RWPE1 (cell line): ENCODE results near the gene DEPDC5.

ENCODE experiments used
- CTCF ChIA-PET: fragments of 350-600 bp; sonication (Branson Sonifier 250); formaldehyde crosslinking; extraction: SDS; loops from one replicate; lab custom pipeline; 2021; lab: Yijun Ruan, JAX
- POLR2A ChIA-PET: fragments of 400-600 bp; formaldehyde crosslinking; extraction: SDS; loops from one replicate; lab custom pipeline; 2020; ENCODE audit warnings: antibody characterized with exemption; ENCODE audit not compliant: low non-redundant PET; lab: Yijun Ruan, JAX
- DNase-seq: peaks from one replicate; pipeline ENCODE4 v3.0.0; 2012; ENCODE audit warnings: low spot score
- H3K27ac ChIP-seq: fragments of 450-650 bp; 2 replicates; pipeline ENCODE4 v1.5.1; 2017
- TF ChIP-seq, protein P1 (sequence below): fragments of 450-650 bp; conservative IDR thresholded peaks from 2 replicates; pipeline ENCODE4 v1.5.1; 2017; ENCODE audit warnings: low read depth, mild to moderate bottlenecking

DEPDC5 gene

DNA sequence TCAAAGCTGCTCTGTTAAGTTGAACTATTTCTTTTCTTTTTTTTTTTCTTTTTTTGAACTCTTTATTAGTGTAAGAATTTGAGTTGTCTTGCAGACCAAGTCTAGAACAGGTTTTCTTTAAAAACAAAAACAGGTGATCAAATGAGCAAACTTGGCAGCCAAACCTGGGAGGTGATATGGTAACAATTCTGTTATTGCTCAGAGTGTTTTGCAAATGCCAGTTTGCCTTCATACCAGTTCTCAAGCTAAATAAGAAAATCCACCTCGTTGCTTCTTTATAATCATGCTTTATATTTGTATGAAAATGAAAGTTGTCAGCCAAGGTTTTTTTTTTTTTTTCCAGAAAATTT, 76.9 kb downstream of the DEPDC5 start:
- CTCF ChIA-PET: no interaction called here
- no peak for DNase-seq
- TF ChIP-seq, protein P1, sequence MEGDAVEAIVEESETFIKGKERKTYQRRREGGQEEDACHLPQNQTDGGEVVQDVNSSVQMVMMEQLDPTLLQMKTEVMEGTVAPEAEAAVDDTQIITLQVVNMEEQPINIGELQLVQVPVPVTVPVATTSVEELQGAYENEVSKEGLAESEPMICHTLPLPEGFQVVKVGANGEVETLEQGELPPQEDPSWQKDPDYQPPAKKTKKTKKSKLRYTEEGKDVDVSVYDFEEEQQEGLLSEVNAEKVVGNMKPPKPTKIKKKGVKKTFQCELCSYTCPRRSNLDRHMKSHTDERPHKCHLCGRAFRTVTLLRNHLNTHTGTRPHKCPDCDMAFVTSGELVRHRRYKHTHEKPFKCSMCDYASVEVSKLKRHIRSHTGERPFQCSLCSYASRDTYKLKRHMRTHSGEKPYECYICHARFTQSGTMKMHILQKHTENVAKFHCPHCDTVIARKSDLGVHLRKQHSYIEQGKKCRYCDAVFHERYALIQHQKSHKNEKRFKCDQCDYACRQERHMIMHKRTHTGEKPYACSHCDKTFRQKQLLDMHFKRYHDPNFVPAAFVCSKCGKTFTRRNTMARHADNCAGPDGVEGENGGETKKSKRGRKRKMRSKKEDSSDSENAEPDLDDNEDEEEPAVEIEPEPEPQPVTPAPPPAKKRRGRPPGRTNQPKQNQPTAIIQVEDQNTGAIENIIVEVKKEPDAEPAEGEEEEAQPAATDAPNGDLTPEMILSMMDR: no peak
- POLR2A ChIA-PET: interaction anchor here (0.6 kb wide), 1 partner anchor 154 kb away, joined by 4 read pairs; no protein-coding TSS in a partner anchor
- no peak overlapping the region for H3K27ac ChIP-seq

DNA sequence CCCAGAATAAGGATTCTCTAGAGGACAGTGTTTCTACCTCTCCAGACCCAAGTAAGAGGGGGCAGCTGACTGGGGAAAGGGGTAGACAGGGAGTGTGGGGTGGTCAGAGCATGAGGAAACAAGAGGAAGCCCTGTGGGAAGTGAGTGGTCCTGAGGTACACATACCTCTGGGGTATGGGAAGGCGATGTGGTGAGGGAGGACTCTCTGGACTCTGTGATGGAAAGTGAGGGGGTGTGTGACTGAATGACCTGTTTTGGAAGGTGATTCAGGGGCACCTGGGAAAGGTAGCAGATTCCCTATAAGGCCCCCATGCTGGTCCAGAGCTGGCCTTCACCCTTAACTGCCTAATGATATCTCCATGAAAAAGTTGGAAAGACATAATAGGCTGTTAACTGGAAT, 80.1 kb downstream of the DEPDC5 start:
- CTCF ChIA-PET: no interaction called here

DNA sequence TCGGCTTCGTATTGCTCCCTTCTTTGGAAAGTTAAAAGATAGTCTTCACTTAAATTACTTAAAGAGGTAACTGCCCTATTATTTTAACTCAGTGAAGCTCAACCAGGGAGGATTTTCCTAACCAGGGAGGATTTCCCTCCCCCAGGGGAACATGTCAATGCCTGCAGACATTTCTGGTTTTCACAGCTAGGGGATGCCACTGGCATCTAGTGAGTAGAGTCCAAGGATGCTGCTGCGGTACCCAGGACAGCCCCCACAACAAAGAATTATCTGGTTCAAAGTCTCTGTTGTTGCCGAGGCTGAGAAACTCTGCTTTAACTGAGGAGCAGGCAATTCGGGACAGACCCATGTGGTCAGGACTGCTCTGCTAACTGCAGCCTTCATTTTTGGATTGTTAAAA, 82.2 kb downstream of the DEPDC5 start:
- CTCF ChIA-PET: no interaction called here
- no peak overlapping the region for H3K27ac ChIP-seq
- POLR2A ChIA-PET: interaction anchor here (0.6 kb wide), 1 partner anchor 174 kb away, joined by 3 read pairs; the partner anchor contains the start of gene PISD
- TF ChIP-seq, protein P1: no peak
- DNase-seq: no peak

More for the DNA sequence above, 80.1 kb downstream of the DEPDC5 start:
- POLR2A ChIA-PET: no interaction called here
- no peak for DNase-seq
- no peak overlapping the region for H3K27ac ChIP-seq
- TF ChIP-seq, protein P1: no peak

DNA sequence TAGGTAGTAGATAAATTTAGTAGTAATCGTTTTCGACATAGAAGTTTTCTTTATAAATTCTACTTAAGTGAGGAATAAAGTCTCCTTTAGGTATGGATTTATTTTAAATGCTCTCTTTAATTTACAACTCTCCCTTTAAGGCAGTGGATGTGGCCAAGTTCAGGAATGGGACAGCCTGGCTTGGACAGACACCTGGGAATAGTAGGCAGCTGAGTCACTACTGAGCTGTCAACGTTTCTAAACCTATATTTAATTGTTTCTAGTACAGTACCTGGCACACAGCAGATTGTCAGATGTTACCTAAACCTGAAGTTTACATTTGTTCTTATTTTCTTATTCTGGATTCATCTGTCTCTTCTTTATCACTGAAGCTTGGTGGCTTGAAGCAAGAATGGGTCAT, 85.1 kb downstream of the DEPDC5 start:
- DNase-seq: peak; percentile 63
- CTCF ChIA-PET: interaction anchor here (0.5 to 0.6 kb wide), 2 partner anchors 14 to 63 kb away, joined by 3 to 10 read pairs; no protein-coding TSS in a partner anchor
- TF ChIP-seq, protein P1: no peak
- H3K27ac ChIP-seq: no peak overlapping the region
- POLR2A ChIA-PET: no interaction called here

DNA sequence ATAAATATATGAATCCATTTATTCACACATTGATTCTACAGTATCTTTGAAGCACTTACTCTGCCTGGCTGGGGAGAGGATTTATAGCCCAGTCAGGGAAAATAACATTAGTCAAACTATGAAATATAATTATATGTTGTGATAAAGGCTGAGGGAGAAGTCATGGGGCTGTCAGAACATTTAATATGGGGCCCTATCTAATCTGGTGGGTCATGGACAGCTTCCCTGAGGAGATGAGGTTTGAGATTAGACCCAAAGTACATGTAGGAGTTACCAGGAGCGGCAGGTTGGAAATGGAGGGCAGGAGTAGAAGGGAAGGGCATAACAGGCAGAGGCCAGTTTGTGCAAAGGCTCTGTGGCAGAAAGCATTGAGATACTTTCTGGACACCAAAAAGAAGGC, 86.2 kb downstream of the DEPDC5 start:
- H3K27ac ChIP-seq: no peak overlapping the region
- ChIA-PET CTCF (no interaction called here), POLR2A (interaction anchor here (0.6 kb wide), 1 partner anchor 1472 kb away, joined by 5 read pairs; no protein-coding TSS in a partner anchor)
- TF ChIP-seq, protein P1: no peak
- no peak for DNase-seq

DNA sequence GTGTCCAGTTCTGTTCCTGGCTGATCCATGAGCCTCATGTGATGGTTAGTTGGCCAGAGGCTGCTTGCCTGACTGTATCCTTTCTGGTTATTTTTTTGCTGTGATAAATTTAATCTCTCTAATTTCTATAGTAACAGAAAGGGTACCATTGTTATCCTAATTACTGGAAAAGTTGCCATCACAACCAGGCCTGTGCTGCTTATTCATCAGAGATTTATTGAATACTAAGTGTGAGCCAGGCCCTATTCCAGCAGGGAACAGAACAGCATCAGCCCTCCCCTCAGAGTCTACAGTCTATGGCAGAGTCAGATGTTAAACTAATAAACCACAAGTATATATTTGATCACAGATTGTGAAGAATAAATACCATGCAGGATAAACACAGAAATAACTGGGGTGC, 86.8 kb downstream of the DEPDC5 start:
- H3K27ac ChIP-seq: no peak overlapping the region
- no peak for DNase-seq
- POLR2A ChIA-PET: no interaction called here
- CTCF ChIA-PET: no interaction called here
- TF ChIP-seq, protein P1: no peak
